Gastrocnemius medialis (tissue), 4 donors: ENCODE results near the gene RIMS4. TPM values are rescaled to one million over a fixed set of nuclear protein-coding genes. Genes with fewer than 3 reads are reported as not detected.
A peak's percentile ranks its signal among the peaks of the same experiment; 100 is the strongest.

Experiments
- ATAC-seq, 2 donors: fragments of 150-250 bp; one replicate each; pipeline ENCODE4 v1.9.1; 2016
- DNase-seq, 2 donors: peaks; one replicate each; pipeline ENCODE4 v3.0.0-alpha.2; 2019
- H3K27ac ChIP-seq, 4 donors: fragments of 200-600 bp; sonication (generic); 1 replicate in 1 of 4; 2 replicates in 3 of 4; pipeline ENCODE4 v1.5.1; 2016 to 2018; ENCODE audit warnings: mild to moderate bottlenecking in 2 of 4, moderate library complexity in 1 of 4
- H3K27me3 ChIP-seq, 3 donors: fragments of 200-600 bp; sonication (generic) in 2 of 3; 1 replicate in 1 of 3; 2 replicates in 2 of 3; pipeline versions ENCODE4 v1.5.1 to v1.6.0; 2016 to 2019; ENCODE audit warnings: mild to moderate bottlenecking in 1 of 3, moderate library complexity in 1 of 3
- H3K36me3 ChIP-seq, 2 donors: fragments of 200-600 bp; sonication (generic) in 1 of 2; one replicate each; pipeline ENCODE4 v1.5.1; 2017 to 2018
- H3K4me1 ChIP-seq, 2 donors: fragments of 200-600 bp; sonication (generic) in 1 of 2; one replicate each; pipeline ENCODE4 v1.5.1; 2016 to 2017; ENCODE audit warnings: mild to moderate bottlenecking in 2 of 2
- H3K4me3 ChIP-seq, 4 donors: fragments of 200-600 bp; sonication (generic) in 3 of 4; 1 replicate in 1 of 4; 2 replicates in 3 of 4; pipeline ENCODE4 v1.5.1; 2016 to 2019; ENCODE audit warnings: mild to moderate bottlenecking in 2 of 4
- H3K9me3 ChIP-seq, 3 donors: fragments of 200-600 bp; sonication (generic) in 2 of 3; 1 replicate in 1 of 3; 2 replicates in 2 of 3; pipeline ENCODE4 v1.5.1; 2016 to 2019
- POLR2A ChIP-seq, 2 donors: fragments of 450-650 bp; IDR thresholded peaks; one replicate each; pipeline ENCODE4 v1.6.1; 2017; ENCODE audit warnings: antibody characterized with exemption in 2 of 2, mild to moderate bottlenecking in 2 of 2, moderate library complexity in 2 of 2
- in situ Hi-C, 4 donors: fragments of 200-750 bp; cut with MboI; loops; one replicate each; pipeline versions ENCODE4 v1.15.0 to v1.8.0; 2017; ENCODE audit warnings: low sequenced_read_pairs in 4 of 4
- intact Hi-C: fragments of 100-400 bp; cut with DNase I; formaldehyde crosslinking; loops from one replicate; pipeline ENCODE4 v1.15.1; 2023; ENCODE audit warnings: low total_unique reads
- total RNA-seq, 4 donors: library from RNA; depleted of rRNA; stranded (reverse); fragments of >200 nt; gene quantifications; one replicate each; pipeline versions ENCODE4 v1.1.0 to v1.2.3, GENCODE V29; 2016
- TF ChIP-seq, protein P1 (sequence below), 5 experiments: fragments of 450-650 bp in 3 of 5; fragments of 200-600 bp in 2 of 5; sonication (generic) in 2 of 5; IDR thresholded peaks in 4 of 5; conservative IDR thresholded peaks in 1 of 5; 1 replicate in 4 of 5; 2 replicates in 1 of 5; pipeline ENCODE4 v1.5.1; 2016 to 2019; ENCODE audit warnings: antibody characterized with exemption in 5 of 5, mild to moderate bottlenecking in 3 of 5, moderate library complexity in 3 of 5

RIMS4 gene
- total RNA-seq, 4 donors from 2014 or later, result 0.13 to 0.41 TPM; not detected in 2

GRCh38 chr20:44803383-44803941 lies 6.9 kb downstream of the RIMS4 start:
- peak overlapping the region in 1 of 4 donors; percentile 36 for H3K27ac ChIP-seq
- TF ChIP-seq, protein P1, sequence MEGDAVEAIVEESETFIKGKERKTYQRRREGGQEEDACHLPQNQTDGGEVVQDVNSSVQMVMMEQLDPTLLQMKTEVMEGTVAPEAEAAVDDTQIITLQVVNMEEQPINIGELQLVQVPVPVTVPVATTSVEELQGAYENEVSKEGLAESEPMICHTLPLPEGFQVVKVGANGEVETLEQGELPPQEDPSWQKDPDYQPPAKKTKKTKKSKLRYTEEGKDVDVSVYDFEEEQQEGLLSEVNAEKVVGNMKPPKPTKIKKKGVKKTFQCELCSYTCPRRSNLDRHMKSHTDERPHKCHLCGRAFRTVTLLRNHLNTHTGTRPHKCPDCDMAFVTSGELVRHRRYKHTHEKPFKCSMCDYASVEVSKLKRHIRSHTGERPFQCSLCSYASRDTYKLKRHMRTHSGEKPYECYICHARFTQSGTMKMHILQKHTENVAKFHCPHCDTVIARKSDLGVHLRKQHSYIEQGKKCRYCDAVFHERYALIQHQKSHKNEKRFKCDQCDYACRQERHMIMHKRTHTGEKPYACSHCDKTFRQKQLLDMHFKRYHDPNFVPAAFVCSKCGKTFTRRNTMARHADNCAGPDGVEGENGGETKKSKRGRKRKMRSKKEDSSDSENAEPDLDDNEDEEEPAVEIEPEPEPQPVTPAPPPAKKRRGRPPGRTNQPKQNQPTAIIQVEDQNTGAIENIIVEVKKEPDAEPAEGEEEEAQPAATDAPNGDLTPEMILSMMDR (IDR thresholded peaks at IDR 0.05 in 4 of 5, conservative IDR thresholded peaks at IDR 0.05 in 1 of 5), result no peak
- TF ChIP-seq POLR2A (IDR thresholded peaks at IDR 0.05), result no peak
- DNase-seq (no peak), ATAC-seq (peak in 1 of 2 donors; percentile 62)
- in situ Hi-C loops, result no loop called here
- intact Hi-C loops, result loop anchor here (5.0 kb wide), 1 partner anchor 64 kb away; no protein-coding TSS in a partner anchor
- peaks cover 0 to 3% (median 0%) of the 10 kb centered on the region in 3 donors for H3K27me3 ChIP-seq
- no peaks in the 10 kb centered on the region for H3K36me3 ChIP-seq
- peaks cover 4 to 26% of the 10 kb centered on the region in 2 donors for H3K4me1 ChIP-seq
- no peaks in the 10 kb centered on the region for H3K9me3 ChIP-seq
- H3K4me3 ChIP-seq, result no peak overlapping the region

- Histone ChIP-seq H3K27ac (no peak overlapping the region), H3K27me3 (no peaks in the 10 kb centered on the region), H3K4me1 (peaks cover 4 to 26% of the 10 kb centered on the region in 2 donors), H3K36me3 (no peaks in the 10 kb centered on the region), H3K4me3 (no peak overlapping the region), H3K9me3 (no peaks in the 10 kb centered on the region)
- in situ Hi-C loops (no loop called here), intact Hi-C loops (loop anchor here (5.0 kb wide), 1 partner anchor 65 kb away; no protein-coding TSS in a partner anchor)
- TF ChIP-seq, protein P1 (IDR thresholded peaks at IDR 0.05 in 4 of 5, conservative IDR thresholded peaks at IDR 0.05 in 1 of 5), result no peak
- TF ChIP-seq POLR2A (IDR thresholded peaks at IDR 0.05), result no peak
- no peak for ATAC-seq
- DNase-seq, result no peak
Observed at GRCh38 chr20:44802702-44803101, 7.6 kb downstream of the RIMS4 start.

DNA sequence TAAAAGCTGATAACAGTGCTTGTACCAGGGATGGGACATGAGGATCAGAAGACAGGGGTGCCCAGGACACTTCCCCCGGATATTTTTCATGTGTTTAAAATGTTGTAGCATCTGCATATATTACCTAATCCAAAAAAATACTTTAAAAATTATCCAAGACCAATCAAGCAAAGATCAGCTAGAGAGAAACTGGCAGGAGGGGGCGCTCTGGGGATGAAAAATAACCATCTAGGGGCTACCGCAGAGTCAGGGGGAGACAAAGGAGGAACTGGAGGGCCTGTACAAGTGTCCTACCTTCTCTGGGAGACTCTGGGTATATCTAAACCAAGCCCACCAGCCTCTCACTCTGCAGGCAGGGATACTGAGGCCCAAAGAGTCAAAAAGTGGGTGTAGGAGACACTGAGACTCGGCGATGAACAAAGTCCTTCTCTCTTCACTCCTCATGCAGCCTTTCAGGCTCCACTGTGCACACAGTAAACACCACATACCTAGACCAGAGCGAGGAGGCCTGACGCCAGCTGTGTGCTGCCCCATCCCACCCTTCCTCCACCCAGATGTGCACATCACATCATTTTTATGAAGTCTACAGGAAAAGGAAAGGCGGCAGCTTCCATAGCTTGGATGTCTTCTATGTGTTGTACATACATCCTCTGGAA lies 9.8 kb downstream of the RIMS4 start:
- Histone ChIP-seq H3K4me1 (peaks cover under 1 to 12% of the 10 kb centered on the region in 2 donors), H3K27ac (no peak overlapping the region), H3K4me3 (no peak overlapping the region), H3K27me3 (no peaks in the 10 kb centered on the region), H3K36me3 (no peaks in the 10 kb centered on the region), H3K9me3 (no peaks in the 10 kb centered on the region)
- DNase-seq (no peak), ATAC-seq (no peak)
- intact Hi-C loops (loop anchor here (5.0 kb wide), 1 partner anchor 67 kb away; no protein-coding TSS in a partner anchor), in situ Hi-C loops (no loop called here)
- no peak for TF ChIP-seq POLR2A (IDR thresholded peaks at IDR 0.05)
- TF ChIP-seq, protein P1 (IDR thresholded peaks at IDR 0.05 in 4 of 5, conservative IDR thresholded peaks at IDR 0.05 in 1 of 5), result no peak

DNA sequence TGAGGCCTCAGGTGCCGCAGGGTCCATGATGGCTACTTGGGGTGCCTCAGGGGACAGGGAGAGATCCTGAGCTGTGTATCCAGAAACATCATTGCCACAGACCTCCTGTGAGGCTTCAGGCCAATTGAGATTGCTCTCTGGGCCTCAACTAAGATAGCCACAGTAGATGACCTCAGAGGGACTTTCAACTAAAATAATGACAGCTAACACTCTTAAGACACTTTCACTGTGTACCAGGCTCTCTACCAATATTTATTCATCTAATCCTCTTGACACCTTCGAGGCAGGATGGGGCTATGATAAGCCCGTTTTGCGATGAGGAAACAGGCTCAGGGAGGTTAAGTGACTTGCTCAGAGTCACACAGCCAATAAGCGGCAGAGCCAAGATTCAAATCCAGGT lies 10.7 kb downstream of the RIMS4 start:
- Histone ChIP-seq H3K36me3 (no peaks in the 10 kb centered on the region), H3K27ac (no peak overlapping the region), H3K4me3 (no peak overlapping the region), H3K9me3 (no peaks in the 10 kb centered on the region), H3K27me3 (no peaks in the 10 kb centered on the region), H3K4me1 (peaks cover 0 to 10% of the 10 kb centered on the region in 2 donors)
- no peak for ATAC-seq
- in situ Hi-C loops, result no loop called here
- TF ChIP-seq POLR2A (IDR thresholded peaks at IDR 0.05), result no peak
- TF ChIP-seq, protein P1 (IDR thresholded peaks at IDR 0.05 in 4 of 5, conservative IDR thresholded peaks at IDR 0.05 in 1 of 5), result no peak
- intact Hi-C loops, result loop anchor here (5.0 kb wide), 1 partner anchor 68 kb away; no protein-coding TSS in a partner anchor
- DNase-seq, result no peak
